DND-41 (cell line): ENCODE results near the gene GSS.

ENCODE experiments used
- ATAC-seq: fragments of 200-7000 bp; cut with Tn5 transposase; 3 replicates; pipeline ENCODE4 v1.9.1; 2021; ENCODE audit warnings: low read depth; ENCODE audit not compliant: insufficient read depth
- DNase-seq: peaks from one replicate; pipeline ENCODE4 v3.0.0-alpha.2; 2020
- H2AFZ ChIP-seq: 2 replicates; pipeline ENCODE4 v1.6.0; 2012; ENCODE audit warnings: low read depth, low read length
- H3K27ac ChIP-seq: 2 replicates; pipeline ENCODE4 v1.5.1; 2012; ENCODE audit warnings: low read length, inconsistent platforms
- H3K27me3 ChIP-seq: fragments of 200-600 bp; sonication (generic); 2 replicates; pipeline ENCODE4 v1.6.0; 2012; ENCODE audit warnings: low read length, mild to moderate bottlenecking, inconsistent platforms; ENCODE audit not compliant: insufficient read depth, poor library complexity
- H3K36me3 ChIP-seq: 2 replicates; pipeline ENCODE4 v1.5.1; 2012; ENCODE audit warnings: low read length, inconsistent platforms; ENCODE audit not compliant: insufficient read depth
- H3K4me1 ChIP-seq: 2 replicates; pipeline ENCODE4 v1.5.1; 2012; ENCODE audit warnings: mild to moderate bottlenecking, low read length; ENCODE audit not compliant: insufficient read depth
- H3K4me2 ChIP-seq: 2 replicates; pipeline ENCODE4 v1.6.0; 2012; ENCODE audit warnings: mild to moderate bottlenecking, moderate library complexity, low read length, inconsistent platforms; ENCODE audit not compliant: insufficient read depth
- H3K4me3 ChIP-seq, 2 experiments: fragments of 200-600 bp in 1 of 2; shearing (Covaris generic) in 1 of 2; 2 replicates each; pipeline ENCODE4 v1.5.1; 2012 to 2016; ENCODE audit warnings: inconsistent platforms in 2 of 2, low read length in 2 of 2, mild to moderate bottlenecking in 2 of 2, low read depth in 1 of 2, moderate library complexity in 1 of 2
- H3K79me2 ChIP-seq: 2 replicates; pipeline ENCODE4 v1.6.0; 2012; ENCODE audit warnings: low read length, inconsistent platforms; ENCODE audit not compliant: insufficient read depth
- H3K9ac ChIP-seq: 2 replicates; pipeline ENCODE4 v1.6.0; 2012; ENCODE audit warnings: low read depth, mild to moderate bottlenecking, inconsistent platforms, low read length, moderate library complexity
- H3K9me3 ChIP-seq: 2 replicates; pipeline ENCODE4 v1.5.1; 2012; ENCODE audit warnings: low read length, moderate library complexity, mild to moderate bottlenecking, inconsistent platforms; ENCODE audit not compliant: insufficient read depth, severe bottlenecking
- H4K20me1 ChIP-seq: 2 replicates; pipeline ENCODE4 v1.6.0; 2012; ENCODE audit warnings: low read length; ENCODE audit not compliant: insufficient read depth
- EZH2 ChIP-seq: IDR thresholded peaks from 3 replicates; pipeline ENCODE4 v1.6.1; 2012; ENCODE audit warnings: borderline replicate concordance, low read depth, mild to moderate bottlenecking, moderate library complexity, low read length, inconsistent platforms; ENCODE audit not compliant: severe bottlenecking
- TF ChIP-seq, protein P1 (sequence below): IDR thresholded peaks from 2 replicates; pipeline ENCODE4 v1.5.1; 2012; ENCODE audit warnings: borderline replicate concordance, low read length, moderate library complexity, mild to moderate bottlenecking; ENCODE audit not compliant: poor library complexity, severe bottlenecking; ENCODE audit errors: extremely low read depth

GSS gene

DNA sequence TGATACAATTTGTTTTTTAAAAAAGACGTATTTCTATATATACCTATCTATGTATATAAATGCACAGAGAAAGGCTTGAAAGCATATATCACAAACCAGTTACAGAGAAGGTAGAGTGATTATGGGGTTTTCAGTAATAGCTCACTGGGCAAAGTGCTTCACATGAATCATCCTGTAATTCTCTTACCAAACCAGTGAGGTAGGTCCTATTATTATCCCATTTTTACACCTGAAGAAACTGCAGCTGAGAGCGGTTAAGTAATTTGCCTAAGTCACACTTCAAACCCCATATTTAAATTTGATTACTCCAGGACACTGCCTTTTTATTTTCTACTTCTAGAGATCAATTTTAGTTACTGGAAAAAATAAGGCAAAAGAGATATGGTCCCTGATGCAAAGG, 4.4 kb downstream of the GSS start:
- Histone ChIP-seq H3K9ac (no peak overlapping the region), H3K9me3 (no peaks in the 10 kb centered on the region), H4K20me1 (no peaks in the 10 kb centered on the region), H2AFZ (no peak overlapping the region), H3K4me2 (no peak overlapping the region), H3K4me1 (peaks cover 19% of the 10 kb centered on the region), H3K27me3 (no peaks in the 10 kb centered on the region), H3K4me3 (no peak overlapping the region), H3K36me3 (peaks cover 38% of the 10 kb centered on the region), H3K27ac (no peak overlapping the region), H3K79me2 (peaks cover 8% of the 10 kb centered on the region; the same call in 1 of the 2 replicates)
- TF ChIP-seq, protein P1, sequence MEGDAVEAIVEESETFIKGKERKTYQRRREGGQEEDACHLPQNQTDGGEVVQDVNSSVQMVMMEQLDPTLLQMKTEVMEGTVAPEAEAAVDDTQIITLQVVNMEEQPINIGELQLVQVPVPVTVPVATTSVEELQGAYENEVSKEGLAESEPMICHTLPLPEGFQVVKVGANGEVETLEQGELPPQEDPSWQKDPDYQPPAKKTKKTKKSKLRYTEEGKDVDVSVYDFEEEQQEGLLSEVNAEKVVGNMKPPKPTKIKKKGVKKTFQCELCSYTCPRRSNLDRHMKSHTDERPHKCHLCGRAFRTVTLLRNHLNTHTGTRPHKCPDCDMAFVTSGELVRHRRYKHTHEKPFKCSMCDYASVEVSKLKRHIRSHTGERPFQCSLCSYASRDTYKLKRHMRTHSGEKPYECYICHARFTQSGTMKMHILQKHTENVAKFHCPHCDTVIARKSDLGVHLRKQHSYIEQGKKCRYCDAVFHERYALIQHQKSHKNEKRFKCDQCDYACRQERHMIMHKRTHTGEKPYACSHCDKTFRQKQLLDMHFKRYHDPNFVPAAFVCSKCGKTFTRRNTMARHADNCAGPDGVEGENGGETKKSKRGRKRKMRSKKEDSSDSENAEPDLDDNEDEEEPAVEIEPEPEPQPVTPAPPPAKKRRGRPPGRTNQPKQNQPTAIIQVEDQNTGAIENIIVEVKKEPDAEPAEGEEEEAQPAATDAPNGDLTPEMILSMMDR: no peak
- no peak for TF ChIP-seq EZH2
- ATAC-seq: no peak
- DNase-seq: no peak

DNA sequence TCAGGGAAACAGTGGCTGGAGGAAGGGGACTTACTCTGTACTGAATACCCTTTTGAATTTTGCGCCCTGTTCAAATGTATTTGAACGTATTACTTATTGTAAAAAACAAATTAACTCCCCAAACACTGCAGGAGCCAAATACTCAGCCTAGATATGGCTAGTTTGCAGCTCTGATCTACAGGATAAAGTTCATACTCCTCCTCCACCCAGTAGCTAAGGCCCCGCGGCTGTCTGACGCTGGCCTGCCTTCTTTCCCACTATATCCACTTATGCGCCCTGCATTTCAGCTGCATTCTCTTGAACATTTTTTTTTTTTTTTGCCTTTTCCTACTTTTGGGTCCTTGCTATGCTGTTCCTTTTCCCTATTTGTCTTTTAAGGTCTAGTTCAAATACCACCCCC, 6.5 kb downstream of the GSS start:
- Histone ChIP-seq H3K4me2 (no peak overlapping the region), H4K20me1 (no peaks in the 10 kb centered on the region), H3K9ac (no peak overlapping the region), H3K4me3 (no peak overlapping the region), H3K36me3 (peaks cover 51% of the 10 kb centered on the region), H3K27ac (no peak overlapping the region), H3K79me2 (no peaks in the 10 kb centered on the region), H3K9me3 (no peaks in the 10 kb centered on the region), H2AFZ (no peak overlapping the region), H3K4me1 (peaks cover 4% of the 10 kb centered on the region), H3K27me3 (no peaks in the 10 kb centered on the region)
- TF ChIP-seq, protein P1: no peak
- no peak for TF ChIP-seq EZH2
- ATAC-seq (no peak), DNase-seq (no peak)

DNA sequence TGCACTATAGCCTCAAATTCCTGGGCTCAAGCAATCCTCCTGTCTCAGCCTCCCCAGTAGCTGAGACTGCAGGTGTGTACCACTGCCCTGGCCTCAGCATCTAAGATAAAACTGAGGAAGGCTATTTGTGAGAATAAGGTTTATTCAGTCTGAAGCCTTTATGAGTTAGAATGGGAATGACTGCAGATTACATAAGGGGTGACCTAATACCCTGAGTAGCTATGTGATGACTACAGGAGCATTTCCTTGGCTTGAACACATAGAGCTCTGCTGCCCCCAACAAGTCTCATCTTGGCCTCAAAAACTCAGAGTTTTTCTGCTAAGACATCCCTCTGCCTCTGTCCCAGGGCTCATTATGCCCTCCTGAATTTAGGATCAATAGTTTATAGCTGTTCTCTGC, 7.6 kb downstream of the GSS start:
- TF ChIP-seq, protein P1: no peak
- TF ChIP-seq EZH2: no peak
- Histone ChIP-seq H3K4me2 (no peak overlapping the region), H3K4me1 (no peaks in the 10 kb centered on the region), H2AFZ (no peak overlapping the region), H3K36me3 (peaks cover 62% of the 10 kb centered on the region), H3K4me3 (no peak overlapping the region), H3K9ac (no peak overlapping the region), H3K27me3 (no peaks in the 10 kb centered on the region), H3K27ac (no peak overlapping the region), H3K9me3 (no peaks in the 10 kb centered on the region), H3K79me2 (no peaks in the 10 kb centered on the region), H4K20me1 (no peaks in the 10 kb centered on the region)
- DNase-seq (no peak), ATAC-seq (no peak)

DNA sequence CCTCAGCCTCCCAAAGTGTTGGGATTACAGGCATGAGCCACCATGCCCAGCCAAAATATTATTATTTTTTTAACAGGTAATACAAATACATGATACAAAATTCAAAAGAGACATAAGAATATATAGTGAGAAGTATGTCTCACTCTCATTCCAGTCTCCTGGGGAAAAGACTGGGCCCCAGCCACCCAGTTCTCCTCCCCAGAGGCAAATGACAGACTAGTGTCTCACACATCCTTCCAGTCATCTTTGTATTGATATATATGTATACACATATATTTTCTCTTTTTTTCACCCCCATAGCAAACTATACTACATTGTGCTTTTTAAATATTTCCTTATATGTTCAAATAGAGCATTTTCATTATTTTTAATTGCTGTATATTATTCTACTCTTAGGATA, 8.3 kb downstream of the GSS start:
- ATAC-seq (no peak), DNase-seq (no peak)
- H3K4me1 ChIP-seq: no peaks in the 10 kb centered on the region
- H3K9ac ChIP-seq: no peak overlapping the region
- no peaks in the 10 kb centered on the region for H4K20me1 ChIP-seq
- H2AFZ ChIP-seq: no peak overlapping the region
- no peaks in the 10 kb centered on the region for H3K27me3 ChIP-seq
- no peaks in the 10 kb centered on the region for H3K79me2 ChIP-seq
- no peak overlapping the region for H3K4me3 ChIP-seq
- no peaks in the 10 kb centered on the region for H3K9me3 ChIP-seq
- no peak overlapping the region for H3K27ac ChIP-seq
- peaks cover 69% of the 10 kb centered on the region for H3K36me3 ChIP-seq
- no peak overlapping the region for H3K4me2 ChIP-seq
- TF ChIP-seq, protein P1: no peak
- no peak for TF ChIP-seq EZH2
